Endothelial cell of umbilical vein (primary cell): ENCODE data around the gene ACAD11. TPM values are rescaled to one million over a fixed set of nuclear protein-coding genes. Genes with fewer than 3 reads are reported as not detected.

ENCODE experiments used
- BruUV-seq: library from RNA; stranded (reverse); fragments of 400-500 nt; replicated peaks from 2 replicates; lab custom pipeline; 2021; lab: Mats Ljungman, UMichigan
- CTCF ChIA-PET: fragments of 300-600, 350-600 bp; sonication (Branson Sonifier 250); formaldehyde crosslinking; loops from one replicate; lab custom pipeline; 2021; ENCODE audit warnings: antibody characterized with exemption, inconsistent platforms; lab: Charles Lee
- POLR2A ChIA-PET: fragments of 300-600, 350-600 bp; sonication (Branson Sonifier 250); formaldehyde crosslinking; loops from one replicate; lab custom pipeline; 2021; ENCODE audit warnings: antibody characterized with exemption, inconsistent platforms; lab: Charles Lee
- DNase-seq: peaks from one replicate; pipeline ENCODE4 v3.0.0-alpha.2; 2011; ENCODE audit warnings: low read depth, low spot score
- FAIRE-seq: peaks from 2 replicates; lab custom pipeline; 2011; peaks lifted over from hg19 to GRCh38; lab: Jason Lieb, UNC
- H2AFZ ChIP-seq: 2 replicates; pipeline ENCODE4 v1.6.0; 2012; ENCODE audit warnings: low read depth, low read length, control low read depth, inconsistent platforms
- H3K27ac ChIP-seq: 2 replicates; pipeline ENCODE4 v1.5.1; 2011; ENCODE audit warnings: low read depth, mild to moderate bottlenecking, control low read depth, low read length, moderate library complexity; ENCODE audit not compliant: insufficient read depth
- H3K27me3 ChIP-seq, 2 experiments: 2 replicates each; pipeline versions ENCODE4 v1.6.0 to v1.6.1; 2011; ENCODE audit warnings: low read length in 2 of 2, mixed read lengths in 1 of 2; ENCODE audit not compliant: control insufficient read depth in 2 of 2, insufficient read depth in 2 of 2
- H3K36me3 ChIP-seq, 2 experiments: 2 replicates in 1 of 2; 3 replicates in 1 of 2; pipeline ENCODE4 v1.5.1; 2011; ENCODE audit warnings: low read length in 2 of 2, mild to moderate bottlenecking in 1 of 2, moderate library complexity in 1 of 2; ENCODE audit not compliant: control insufficient read depth in 2 of 2, insufficient read depth in 2 of 2; ENCODE audit errors: extremely low read depth in 1 of 2
- H3K4me1 ChIP-seq: 3 replicates; pipeline ENCODE4 v1.5.1; 2011; ENCODE audit warnings: mild to moderate bottlenecking, low read length; ENCODE audit not compliant: control insufficient read depth, insufficient read depth; ENCODE audit errors: extremely low read depth
- H3K4me2 ChIP-seq: 2 replicates; pipeline ENCODE4 v1.6.1; 2011; ENCODE audit warnings: low read length, control low read depth, mixed read lengths; ENCODE audit not compliant: insufficient read depth
- H3K4me3 ChIP-seq, 3 experiments: fragments of 200-600 bp in 1 of 3; sonication (generic), shearing (Covaris generic) in 1 of 3; replicated peaks in 1 of 3; 2 replicates each; pipeline ENCODE4 v1.5.1; 2011 to 2016; ENCODE audit warnings: control low read depth in 3 of 3, low read length in 3 of 3, mild to moderate bottlenecking in 2 of 3, inconsistent platforms in 1 of 3, low read depth in 1 of 3, moderate library complexity in 1 of 3; ENCODE audit not compliant: insufficient read depth in 1 of 3
- H3K79me2 ChIP-seq: 2 replicates; pipeline ENCODE4 v1.6.0; 2012; ENCODE audit warnings: low read length, inconsistent platforms; ENCODE audit not compliant: control insufficient read depth, insufficient read depth
- H3K9ac ChIP-seq: replicated peaks from 2 replicates; pipeline ENCODE3; 2011; ENCODE audit warnings: low read length, control low read depth; ENCODE audit not compliant: insufficient read depth; ENCODE audit errors: extremely low read depth
- H3K9me1 ChIP-seq: replicated peaks from 3 replicates; pipeline ENCODE4 v1.6.0; 2011; ENCODE audit warnings: mild to moderate bottlenecking, low read length; ENCODE audit not compliant: control insufficient read depth, insufficient read depth; ENCODE audit errors: extremely low read depth
- H3K9me3 ChIP-seq: replicated peaks from 2 replicates; pipeline ENCODE4 v1.5.1; 2012; ENCODE audit warnings: low read length, inconsistent platforms; ENCODE audit not compliant: control insufficient read depth, insufficient read depth
- H4K20me1 ChIP-seq: replicated peaks from 2 replicates; pipeline ENCODE3; 2011; ENCODE audit warnings: mild to moderate bottlenecking, low read length; ENCODE audit not compliant: control insufficient read depth, insufficient read depth; ENCODE audit errors: extremely low read depth
- EZH2 ChIP-seq: IDR thresholded peaks from 2 replicates; pipeline ENCODE4 v1.6.1; 2012; ENCODE audit warnings: borderline replicate concordance, low read depth, mild to moderate bottlenecking, moderate library complexity, low read length, inconsistent platforms; ENCODE audit not compliant: severe bottlenecking
- JUN ChIP-seq: IDR thresholded peaks from 2 replicates; pipeline ENCODE4 v1.6.1; 2011; ENCODE audit warnings: borderline replicate concordance, low read depth; ENCODE audit not compliant: insufficient read length, insufficient read depth
- MYC ChIP-seq: IDR thresholded peaks from one replicate; pipeline ENCODE4 v1.6.1; 2011; ENCODE audit warnings: mild to moderate bottlenecking, low read depth, low read length
- POLR2AphosphoS5 ChIP-seq: IDR thresholded peaks from 2 replicates; pipeline ENCODE4 v1.6.1; 2012; ENCODE audit warnings: low read depth, mild to moderate bottlenecking, control low read depth, low read length, moderate library complexity; ENCODE audit not compliant: insufficient read depth
- dilution Hi-C: fragments of 300-500 bp; cut with MboI; formaldehyde crosslinking; loops from one replicate; pipeline ENCODE4 v1.15.0; 2019; ENCODE audit warnings: low sequenced_read_pairs; ENCODE audit not compliant: extremely low pct_ligation_motif_present
- intact Hi-C: fragments of 100-400 bp; cut with micrococcal nuclease; formaldehyde crosslinking; loops from one replicate; pipeline ENCODE4 v1.10.0; 2022
- polyA plus RNA-seq, 4 experiments: library from polyadenylated mRNA; depleted of rRNA in 3 of 4; stranded (reverse) in 3 of 4; unstranded in 1 of 4; fragments of >200 nt; gene quantifications; 2 replicates each; pipeline versions ENCODE4 v1.2.1 to v1.2.3, GENCODE V29; 2011 to 2012; ENCODE audit warnings: missing spikeins in 1 of 4
- total RNA-seq: library from RNA; stranded (reverse); gene quantifications from 2 replicates; pipeline ENCODE4 v1.2.3, GENCODE V29; 2021
- TF ChIP-seq, protein P1 (sequence below), 2 donors: IDR thresholded peaks; 1 replicate in 1 of 2; 2 replicates in 1 of 2; pipeline ENCODE4 v1.5.1; 2011; ENCODE audit warnings: low read length in 2 of 2, mild to moderate bottlenecking in 2 of 2, moderate library complexity in 2 of 2, control low read depth in 1 of 2, inconsistent platforms in 1 of 2, low read depth in 1 of 2; ENCODE audit not compliant: insufficient read depth in 1 of 2; ENCODE audit errors: extremely low read depth in 1 of 2

ACAD11 gene
- total and polyA plus RNA-seq, 2 donors (not counting 3 experiments of a cell fraction or from before 2014, with no cell fraction given), result 9.6 to 17.9 TPM

DNA sequence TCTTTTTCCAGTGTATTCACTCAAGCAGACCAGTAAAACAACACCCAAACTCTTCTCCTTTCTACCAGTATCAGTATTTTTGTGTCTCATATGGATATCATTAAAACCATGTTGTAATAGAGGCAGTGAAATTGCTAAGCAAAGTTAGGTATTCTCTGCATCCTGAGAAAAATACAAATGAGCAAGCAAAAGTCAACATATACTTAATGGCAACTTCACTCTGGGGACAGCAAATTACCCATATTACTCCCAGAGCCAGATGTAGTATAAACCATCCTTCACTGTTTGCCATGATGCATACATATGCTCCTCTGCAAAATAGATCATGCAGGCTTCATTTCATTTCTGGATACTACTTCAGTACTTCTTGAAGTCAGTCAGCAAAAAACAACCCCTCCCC is 22.6 kb upstream of the ACAD11 start:
- ChIA-PET CTCF (interaction anchor here (0.8 to 3.0 kb wide), 5 partner anchors 14 to 146 kb away, joined by 3 to 12 read pairs (median 5); partner anchors contain the start of genes ACAD11 and UBA5), POLR2A (interaction anchor here (1.5 kb wide), 1 partner anchor 10 kb away, joined by 3 read pairs; no protein-coding TSS in a partner anchor)
- intact Hi-C loops, result loop anchor here (1.0 kb wide), 1 partner anchor 22 kb away; the partner anchor contains the start of gene UBA5
- DNase-seq (no peak), FAIRE-seq (no peak)
- H3K4me3 ChIP-seq, result no peak overlapping the region
- no peak overlapping the region for H3K9ac ChIP-seq
- no peak overlapping the region for H3K4me2 ChIP-seq
- no peak overlapping the region for H3K27ac ChIP-seq
- BruUV-seq, result no TSS peak
- H3K9me3 ChIP-seq, result no peaks in the 10 kb centered on the region
- TF ChIP-seq EZH2 (no peak), JUN (no peak), MYC (no peak), POLR2AphosphoS5 (no peak)
- TF ChIP-seq, protein P1, sequence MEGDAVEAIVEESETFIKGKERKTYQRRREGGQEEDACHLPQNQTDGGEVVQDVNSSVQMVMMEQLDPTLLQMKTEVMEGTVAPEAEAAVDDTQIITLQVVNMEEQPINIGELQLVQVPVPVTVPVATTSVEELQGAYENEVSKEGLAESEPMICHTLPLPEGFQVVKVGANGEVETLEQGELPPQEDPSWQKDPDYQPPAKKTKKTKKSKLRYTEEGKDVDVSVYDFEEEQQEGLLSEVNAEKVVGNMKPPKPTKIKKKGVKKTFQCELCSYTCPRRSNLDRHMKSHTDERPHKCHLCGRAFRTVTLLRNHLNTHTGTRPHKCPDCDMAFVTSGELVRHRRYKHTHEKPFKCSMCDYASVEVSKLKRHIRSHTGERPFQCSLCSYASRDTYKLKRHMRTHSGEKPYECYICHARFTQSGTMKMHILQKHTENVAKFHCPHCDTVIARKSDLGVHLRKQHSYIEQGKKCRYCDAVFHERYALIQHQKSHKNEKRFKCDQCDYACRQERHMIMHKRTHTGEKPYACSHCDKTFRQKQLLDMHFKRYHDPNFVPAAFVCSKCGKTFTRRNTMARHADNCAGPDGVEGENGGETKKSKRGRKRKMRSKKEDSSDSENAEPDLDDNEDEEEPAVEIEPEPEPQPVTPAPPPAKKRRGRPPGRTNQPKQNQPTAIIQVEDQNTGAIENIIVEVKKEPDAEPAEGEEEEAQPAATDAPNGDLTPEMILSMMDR (IDR thresholded peaks at IDR 0.05; ENCODE audit: extremely low read depth in 1 of 2, insufficient read depth in 1 of 2, low read depth in 1 of 2, low read length in 2 of 2), result no peak
- H3K9me1 ChIP-seq, result no peaks in the 10 kb centered on the region
- H3K79me2 ChIP-seq, result no peaks in the 10 kb centered on the region
- no peaks in the 10 kb centered on the region for H3K4me1 ChIP-seq
- H3K36me3 ChIP-seq, result peaks cover 6 to 16% of the 10 kb centered on the region in 2 experiments
- no peaks in the 10 kb centered on the region for H4K20me1 ChIP-seq
- no peaks in the 10 kb centered on the region for H3K27me3 ChIP-seq
- dilution Hi-C loops, result no loop called here
- H2AFZ ChIP-seq, result no peak overlapping the region
